K562 (cell line): ENCODE measurements around the gene PPP4R3A. TPM values are rescaled to one million over a fixed set of nuclear protein-coding genes. Genes with fewer than 3 reads are reported as not detected.
"Not testable (repeated sequence)": the region's sequence is repeated elsewhere in the genome, so short reads cannot be mapped to it uniquely, and the experiment has no call there.

Source experiments
- ATAC-seq: fragments of 200-7000 bp; cut with Tn5 transposase; 3 replicates; pipeline ENCODE4 v1.9.1; 2020; ENCODE audit warnings: moderate library complexity
- BruUV-seq: library from RNA; stranded (reverse); fragments of 400-500 nt; replicated peaks from 2 replicates; lab custom pipeline; 2021; lab: Mats Ljungman, UMichigan
- CTCF ChIA-PET: fragments of 300-600 bp; formaldehyde crosslinking; extraction: SDS; loops from one replicate; lab custom pipeline; 2021; ENCODE audit warnings: low intra/inter-chr PET ratio; lab: Yijun Ruan, JAX
- POLR2A ChIA-PET: fragments of 300-600, 350-650 bp; sonication (Branson Sonifier 250); formaldehyde crosslinking; extraction: SDS; loops from one replicate; lab custom pipeline; 2021; ENCODE audit warnings: antibody characterized with exemption, inconsistent platforms; lab: Yijun Ruan, JAX
- DNase-seq, 4 experiments: peaks; one replicate each; pipeline versions ENCODE4 v3.0.0 to v3.0.0-alpha.2; 2011 to 2018; ENCODE audit warnings: low spot score in 3 of 4, mixed read lengths in 3 of 4; ENCODE audit errors: extremely low read depth in 1 of 4
- FAIRE-seq: peaks from 2 replicates; lab custom pipeline; 2011; peaks lifted over from hg19 to GRCh38; lab: Jason Lieb, UNC
- H2AFZ ChIP-seq: 2 replicates; pipeline ENCODE4 v1.6.0; 2011; ENCODE audit warnings: low read depth, low read length, control low read depth, inconsistent platforms
- H3K27ac ChIP-seq: fragments of 200-600 bp; 3 replicates; pipeline ENCODE4 v1.8.0; 2011; ENCODE audit warnings: low read depth, mild to moderate bottlenecking, control low read depth, inconsistent platforms, low read length, moderate library complexity, mixed read lengths; ENCODE audit errors: extremely low read depth
- H3K27me3 ChIP-seq, 2 experiments: fragments of 300-600 bp in 1 of 2; 2 replicates in 1 of 2; 3 replicates in 1 of 2; pipeline versions ENCODE4 v1.6.0 to v1.8.0; 2011; ENCODE audit warnings: inconsistent platforms in 2 of 2, low read length in 2 of 2, mild to moderate bottlenecking in 1 of 2, mixed read lengths in 1 of 2, moderate library complexity in 1 of 2; ENCODE audit not compliant: control insufficient read depth in 2 of 2, insufficient read depth in 2 of 2
- H3K36me3 ChIP-seq: fragments of 300-600 bp; 3 replicates; pipeline ENCODE4 v1.8.0; 2011; ENCODE audit warnings: mild to moderate bottlenecking, low read length, inconsistent platforms; ENCODE audit not compliant: control insufficient read depth, insufficient read depth
- H3K4me1 ChIP-seq, 2 experiments: fragments of 200-600 bp in 1 of 2; replicated peaks in 1 of 2; 2 replicates in 1 of 2; 3 replicates in 1 of 2; pipeline versions ENCODE4 v1.5.1 to v1.8.0; 2011; ENCODE audit warnings: inconsistent platforms in 2 of 2, low read length in 2 of 2, mild to moderate bottlenecking in 1 of 2, mixed read lengths in 1 of 2, moderate library complexity in 1 of 2; ENCODE audit not compliant: control insufficient read depth in 2 of 2, insufficient read depth in 2 of 2
- H3K4me2 ChIP-seq: 2 replicates; pipeline ENCODE4 v1.6.1; 2011; ENCODE audit warnings: low read length, control low read depth, inconsistent platforms, mixed read lengths; ENCODE audit not compliant: insufficient read depth
- H3K4me3 ChIP-seq: fragments of 200-600 bp; sonication (generic), shearing (Covaris generic); 2 replicates; pipeline ENCODE4 v1.5.1; 2016; ENCODE audit warnings: control low read depth, inconsistent platforms
- H3K79me2 ChIP-seq: fragments of 200-600 bp; 3 replicates; pipeline ENCODE4 v1.8.0; 2011; ENCODE audit warnings: low read length, inconsistent platforms; ENCODE audit not compliant: control insufficient read depth, insufficient read depth
- H3K9ac ChIP-seq, 2 experiments: 2 replicates each; pipeline versions ENCODE4 v1.6.0 to v1.6.1; 2011; ENCODE audit warnings: low read depth in 2 of 2, low read length in 2 of 2, control low read depth in 1 of 2, inconsistent platforms in 1 of 2, mild to moderate bottlenecking in 1 of 2, mixed read lengths in 1 of 2; ENCODE audit not compliant: insufficient read depth in 1 of 2
- H3K9me1 ChIP-seq: one replicate; pipeline ENCODE4 v1.6.0; 2011; ENCODE audit warnings: inconsistent platforms, mild to moderate bottlenecking, low read length, moderate library complexity; ENCODE audit not compliant: control insufficient read depth, insufficient read depth
- H3K9me3 ChIP-seq: replicated peaks from 2 replicates; pipeline ENCODE4 v1.5.1; 2011; ENCODE audit warnings: low read depth, low read length, inconsistent platforms; ENCODE audit not compliant: control insufficient read depth, insufficient read depth
- H4K20me1 ChIP-seq: replicated peaks from 2 replicates; pipeline ENCODE4 v1.6.1; 2011; ENCODE audit warnings: low read length, inconsistent platforms, mixed read lengths; ENCODE audit not compliant: control insufficient read depth, insufficient read depth
- CEBPG ChIP-seq, 3 experiments: fragments of 200-800 bp in 1 of 3; sonication (Bioruptor generic) in 1 of 3; sonication (generic) in 1 of 3; formaldehyde crosslinking in 1 of 3; IDR thresholded peaks in 2 of 3; conservative IDR thresholded peaks in 1 of 3; 2 replicates each; pipeline versions ENCODE4 v1.6.1 to v1.8.0; 2016 to 2022; ENCODE audit warnings: missing compliant biosample characterization in 2 of 3, missing genetic modification characterization in 2 of 3, mild to moderate bottlenecking in 1 of 3, missing genetic modification reagents in 1 of 3
- FOXP1 ChIP-seq: sonication (generic); formaldehyde crosslinking; IDR thresholded peaks from 2 replicates; pipeline ENCODE4 v1.8.0; 2022; ENCODE audit warnings: mild to moderate bottlenecking, missing genetic modification reagents
- L3MBTL2 ChIP-seq: fragments of 450-650 bp; IDR thresholded peaks from 2 replicates; pipeline ENCODE4 v1.6.1; 2016; ENCODE audit warnings: mild to moderate bottlenecking, moderate library complexity
- MAX ChIP-seq: sonication (generic); formaldehyde crosslinking; IDR thresholded peaks from 2 replicates; pipeline ENCODE4 v1.9.0; 2022; ENCODE audit warnings: mild to moderate bottlenecking, missing genetic modification reagents
- MTA3 ChIP-seq: fragments of 450-650 bp; formaldehyde crosslinking; IDR thresholded peaks from 2 replicates; pipeline ENCODE4 v1.6.1; 2017; ENCODE audit warnings: mild to moderate bottlenecking, borderline replicate concordance
- NCOR1 ChIP-seq: fragments of 450-650 bp; IDR thresholded peaks from 2 replicates; pipeline ENCODE4 v1.6.1; 2016; ENCODE audit warnings: mild to moderate bottlenecking, moderate library complexity
- NRF1 ChIP-seq, 2 experiments: fragments of 450-650 bp; IDR thresholded peaks in 1 of 2; conservative IDR thresholded peaks in 1 of 2; 2 replicates each; pipeline ENCODE4 v1.6.1; 2014; ENCODE audit warnings: mild to moderate bottlenecking in 2 of 2
- PHF8 ChIP-seq: fragments of 200-600 bp; sonication (generic); IDR thresholded peaks from 2 replicates; pipeline ENCODE4 v1.6.1; 2012; ENCODE audit warnings: mixed run types, mild to moderate bottlenecking, inconsistent platforms, low read length, moderate library complexity, borderline replicate concordance
- POLR2B ChIP-seq: fragments of 450-650 bp; IDR thresholded peaks from 2 replicates; pipeline ENCODE4 v1.6.1; 2018; ENCODE audit warnings: low read depth; ENCODE audit not compliant: partially characterized antibody
- RBFOX2 ChIP-seq: fragments of 200-400 bp; formaldehyde crosslinking; IDR thresholded peaks from 2 replicates; pipeline ENCODE4 v1.6.1; 2017; ENCODE audit warnings: low read depth, mild to moderate bottlenecking, low read length, moderate library complexity
- SMAD4 ChIP-seq: fragments of 250-450 bp; sonication (Bioruptor Pico); conservative IDR thresholded peaks from 2 replicates; pipeline ENCODE4 v1.8.0; 2021; ENCODE audit warnings: inconsistent platforms, mild to moderate bottlenecking, moderate library complexity
- SOX6 ChIP-seq: fragments of 450-650 bp; IDR thresholded peaks from 2 replicates; pipeline ENCODE4 v1.6.1; 2014; ENCODE audit warnings: mild to moderate bottlenecking
- TBP ChIP-seq: optimal IDR thresholded peaks from 2 replicates; pipeline ENCODE3; 2011; ENCODE audit warnings: low read depth, low read length, improper control_type of control experiment
- ZNF766 ChIP-seq: fragments of 200-800 bp; sonication (Bioruptor generic); conservative IDR thresholded peaks from 2 replicates; pipeline ENCODE4 v1.6.1; 2016; ENCODE audit warnings: missing genetic modification characterization, missing compliant biosample characterization
- WGBS: fragments of 100-300 bp; shearing (Covaris generic); methylation state at CpG from one replicate; pipeline ENCODE4 v1.1.6; 2016; ENCODE audit warnings: low coverage, mixed read lengths; ENCODE audit not compliant: insufficient coverage; ENCODE audit errors: missing lambda C conversion rate; 5-methylcytosine and 5-hydroxymethylcytosine counted together
- in situ Hi-C: fragments of 300-500 bp; cut with MboI; formaldehyde crosslinking; loops from 4 replicates; pipeline ENCODE4 v1.15.0; 2018; ENCODE audit warnings: inconsistent platforms, mixed read lengths
- intact Hi-C: fragments of 100-400 bp; cut with micrococcal nuclease; formaldehyde crosslinking; loops from 2 replicates; pipeline ENCODE4 v1.14.2; 2022
- polyA plus RNA-seq, 8 experiments: library from polyadenylated mRNA; depleted of rRNA in 4 of 8; stranded (reverse) in 5 of 8; unstranded in 3 of 8; fragments of >200 nt; fragmentation: Nextera tagmentation in 2 of 8; fragmentation: Illumina TruSeq in 1 of 8; extraction: Ambion mirVana in 2 of 8; extraction: Trizol in 1 of 8; gene quantifications; 2 replicates each; pipeline versions ENCODE4 v1.2.1 to v1.2.3, GENCODE V29; 2011 to 2014; ENCODE audit warnings: inconsistent platforms in 1 of 8, missing spikeins in 1 of 8
- total RNA-seq, 7 experiments: library from RNA; depleted of rRNA in 6 of 7; stranded (reverse); fragments of >200 nt in 6 of 7; fragmentation: Illumina TruSeq in 2 of 7; extraction: Trizol in 2 of 7; gene quantifications; 2 replicates each; pipeline versions ENCODE4 v1.2.1 to v1.2.3, GENCODE V29; 2011 to 2021; ENCODE audit warnings: low replicate concordance in 1 of 7
- TF ChIP-seq, protein P1 (sequence below): IDR thresholded peaks from 2 replicates; pipeline ENCODE4 v1.6.1; 2012; ENCODE audit warnings: low read depth, low read length, improper control_type of control experiment, borderline replicate concordance

PPP4R3A gene
- total and polyA plus RNA-seq, 9 of the 15 experiments (the other 6 are each of a cell fraction or from before 2014, with no cell fraction given): 9.5 to 54.9 (median 44.9) TPM

- WGBS: 8% methylated on average over 9 of the region's 9 CpGs
- H3K9me1 ChIP-seq, CTCF ChIA-PET, H3K27me3 ChIP-seq, H3K36me3 ChIP-seq, H3K9me3 ChIP-seq, intact Hi-C loops, H4K20me1 ChIP-seq, BruUV-seq: not testable (repeated sequence)
- in situ Hi-C loops: loop anchor here (5.0 to 10.0 kb wide), 2 partner anchors 83 to 101 kb away; no protein-coding TSS in a partner anchor
- peak overlapping the region; percentile 85 for H2AFZ ChIP-seq
- H3K79me2 ChIP-seq: peaks cover 51% of the 10 kb centered on the region
- POLR2A ChIA-PET: interaction anchor here (0.6 to 0.8 kb wide), 2 partner anchors 10 to 105 kb away, joined by 3 to 4 read pairs; no protein-coding TSS in a partner anchor
- DNase-seq: peak in 1 of 4 experiments; percentile 70
- H3K27ac ChIP-seq: peak overlapping the region; percentile 65
- H3K9ac ChIP-seq: peak overlapping the region in 1 of 2 experiments; percentile 61; a peak in 2 of 4 replicates
- H3K4me2 ChIP-seq: peak overlapping the region; percentile 61
- peak overlapping the region; percentile 29 for H3K4me3 ChIP-seq
- peak; percentile 29 for FAIRE-seq
- peak; percentile 69 for ATAC-seq
- peaks cover 0 to 19% of the 10 kb centered on the region in 2 experiments; a peak in 3 of 5 replicates for H3K4me1 ChIP-seq
- TF ChIP-seq TBP (peak; percentile 68), FOXP1 (CRISPR knock-in tag) (0 out of 2 replicates have a peak, but pooled peaks have one; percentile 47), NCOR1 (peak; percentile 29; the same call in 1 of the 2 replicates), L3MBTL2 (peak; percentile 78), MAX (peak; percentile 62), NRF1 (conservative IDR thresholded peaks at IDR 0.05 in 1 of 2, IDR thresholded peaks at IDR 0.05 in 1 of 2) (peak; percentile 80 to 83), ZNF766 (CRISPR knock-in tag) (peak; percentile 80), MTA3 (peak; percentile 47; the same call in 1 of the 2 replicates), SOX6 (peak; percentile 54; the same call in 1 of the 2 replicates), POLR2B (peak; percentile 76), PHF8 (peak; percentile 32; the same call in 1 of the 2 replicates), SMAD4 (CRISPR knock-in tag) (0 out of 2 replicates have a peak, but pooled peaks have one; percentile 30), CEBPG (CRISPR knock-in tag; IDR thresholded peaks at IDR 0.05) (peak; percentile 80), CEBPG (tag; conservative IDR thresholded peaks at IDR 0.05 in 1 of 2, IDR thresholded peaks at IDR 0.05 in 1 of 2) (peak; percentile 79 to 83), RBFOX2 (peak; percentile 64)
- TF ChIP-seq, protein P1, sequence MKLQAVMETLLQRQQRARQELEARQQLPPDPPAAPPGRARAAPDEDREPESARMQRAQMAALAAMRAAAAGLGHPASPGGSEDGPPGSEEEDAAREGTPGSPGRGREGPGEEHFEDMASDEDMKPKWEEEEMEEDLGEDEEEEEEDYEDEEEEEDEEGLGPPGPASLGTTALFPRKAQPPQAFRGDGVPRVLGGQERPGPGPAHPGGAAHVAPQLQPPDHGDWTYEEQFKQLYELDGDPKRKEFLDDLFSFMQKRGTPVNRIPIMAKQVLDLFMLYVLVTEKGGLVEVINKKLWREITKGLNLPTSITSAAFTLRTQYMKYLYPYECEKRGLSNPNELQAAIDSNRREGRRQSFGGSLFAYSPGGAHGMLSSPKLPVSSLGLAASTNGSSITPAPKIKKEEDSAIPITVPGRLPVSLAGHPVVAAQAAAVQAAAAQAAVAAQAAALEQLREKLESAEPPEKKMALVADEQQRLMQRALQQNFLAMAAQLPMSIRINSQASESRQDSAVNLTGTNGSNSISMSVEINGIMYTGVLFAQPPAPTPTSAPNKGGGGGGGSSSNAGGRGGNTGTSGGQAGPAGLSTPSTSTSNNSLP: peak; percentile 17; the same call in 1 of the 2 replicates
These were observed 84.6 kb downstream of the PPP4R3A start for GRCh38 chr14:91425531-91425944.
